Activated CD4-positive, alpha-beta T cell treated with anti-CD3 and anti-CD28 coated beads for 24 hours (primary cell): ENCODE measurements around the gene SDC3.
"Not testable (repeated sequence)": the region's sequence is repeated elsewhere in the genome, so short reads cannot be mapped to it uniquely, and the experiment has no call there.

Experiments used
- DNase-seq, 2 donors: peaks; one replicate each; pipeline ENCODE4 v3.0.0-alpha.2; 2020; ENCODE audit warnings: low read depth in 2 of 2

SDC3 gene

GRCh38 chr1:30908696-30909364, at the start of gene SDC3:
SDC3 (minus strand) TSS chr1:30908758; CDS start chr1:30908586, 172 bp downstream.
- DNase-seq, result no peak

- no peak for DNase-seq
Measured at GRCh38 chr1:30957560-30958222, 49.1 kb upstream of the SDC3 start.

- no peak for DNase-seq
Measured at GRCh38 chr1:30955448-30956015, 47.0 kb upstream of the SDC3 start.

GRCh38 chr1:30953685-30954084, 45.1 kb upstream of the SDC3 start:
- DNase-seq, result no peak

- DNase-seq, result no peak
Measured at GRCh38 chr1:30952098-30952497, 43.5 kb upstream of the SDC3 start.

GRCh38 chr1:30950700-30951099, 42.1 kb upstream of the SDC3 start:
- DNase-seq, result no peak

- DNase-seq, result no peak
Measured at GRCh38 chr1:30950053-30950452, 41.5 kb upstream of the SDC3 start.

- not testable (repeated sequence) for DNase-seq
Measured at GRCh38 chr1:30949487-30949838, 40.9 kb upstream of the SDC3 start.

- not testable (repeated sequence) for DNase-seq
Measured at GRCh38 chr1:30948813-30949486, 40.4 kb upstream of the SDC3 start.

GRCh38 chr1:30948278-30948677, 39.7 kb upstream of the SDC3 start:
- DNase-seq, result no peak

GRCh38 chr1:30947212-30947611, 38.7 kb upstream of the SDC3 start:
- no peak for DNase-seq

GRCh38 chr1:30942326-30942963, 33.9 kb upstream of the SDC3 start:
- DNase-seq, result no peak

- no peak for DNase-seq
Measured at GRCh38 chr1:30940541-30940940, 32.0 kb upstream of the SDC3 start.

GRCh38 chr1:30936541-30937171, 28.1 kb upstream of the SDC3 start:
- DNase-seq, result no peak

GRCh38 chr1:30935758-30936157, 27.2 kb upstream of the SDC3 start:
- DNase-seq, result not testable (repeated sequence)

GRCh38 chr1:30934613-30935012, 26.1 kb upstream of the SDC3 start:
- DNase-seq, result no peak

GRCh38 chr1:30933874-30934252, 25.3 kb upstream of the SDC3 start:
- no peak for DNase-seq

- DNase-seq, result no peak
Measured at GRCh38 chr1:30930631-30931173, 22.1 kb upstream of the SDC3 start.

GRCh38 chr1:30929944-30930525, 21.5 kb upstream of the SDC3 start:
- no peak for DNase-seq

GRCh38 chr1:30929135-30929889, 20.8 kb upstream of the SDC3 start:
- peak; percentile 23 to 25 for DNase-seq
